HUES6 (cell line): Measurements from ENCODE around the gene RSRC1.
"Not testable (repeated sequence)": the region's sequence is repeated elsewhere in the genome, so short reads cannot be mapped to it uniquely, and the experiment has no call there.

Experiments
- H3K27ac ChIP-seq: 2 replicates; pipeline ENCODE4 v1.7.0; 2013; ENCODE audit warnings: low read depth, mild to moderate bottlenecking, low read length, inconsistent platforms
- H3K27me3 ChIP-seq: 2 replicates; pipeline ENCODE4 v1.6.1; 2013; ENCODE audit warnings: low read length; ENCODE audit not compliant: control insufficient read depth, insufficient read depth
- H3K36me3 ChIP-seq: 2 replicates; pipeline ENCODE4 v1.6.1; 2013; ENCODE audit warnings: low read length; ENCODE audit not compliant: control insufficient read depth, insufficient read depth
- H3K4me1 ChIP-seq: 2 replicates; pipeline ENCODE4 v1.6.1; 2013; ENCODE audit warnings: low read length; ENCODE audit not compliant: control insufficient read depth, insufficient read depth
- H3K4me3 ChIP-seq: 2 replicates; pipeline ENCODE4 v1.5.1; 2013; ENCODE audit warnings: low read depth, low read length
- H3K9ac ChIP-seq: one replicate; pipeline ENCODE4 v1.6.1; 2013; ENCODE audit warnings: mild to moderate bottlenecking, low read length
- H3K9me3 ChIP-seq: 2 replicates; pipeline ENCODE4 v1.6.1; 2013; ENCODE audit warnings: low read depth, low read length; ENCODE audit not compliant: control insufficient read depth, insufficient read depth

The RSRC1 gene

GRCh38 chr3:158109804-158110657, at the start of gene RSRC1:
TSS of gene RSRC1 (plus strand) at chr3:158110089. CDS start at chr3:158122105, 12,016 bp downstream.
- peak within 1 kb of the TSS; percentile 86 for H3K4me3 ChIP-seq
- peak within 1 kb of the TSS; percentile 86 for H3K9ac ChIP-seq
- H3K27me3 ChIP-seq: peaks cover 47% of the 10 kb centered on the region
- H3K4me1 ChIP-seq: peaks cover 7% of the 10 kb centered on the region; the same call in 1 of the 2 replicates
- H3K27ac ChIP-seq: peak within 1 kb of the TSS; percentile 48; the same call in 1 of the 2 replicates
- no peaks in the 10 kb centered on the region for H3K36me3 ChIP-seq
- H3K9me3 ChIP-seq: no peaks in the 10 kb centered on the region

- H3K9ac ChIP-seq, H3K27ac ChIP-seq, H3K36me3 ChIP-seq, H3K4me3 ChIP-seq, H3K9me3 ChIP-seq, H3K4me1 ChIP-seq, H3K27me3 ChIP-seq: not testable (repeated sequence)
Measured at GRCh38 chr3:158065574-158065973, 44.3 kb upstream of the RSRC1 start.

- no peaks in the 10 kb centered on the region for H3K4me1 ChIP-seq
- no peak overlapping the region for H3K9ac ChIP-seq
- H3K27me3 ChIP-seq: no peaks in the 10 kb centered on the region
- no peak overlapping the region for H3K27ac ChIP-seq
- H3K36me3 ChIP-seq: no peaks in the 10 kb centered on the region
- H3K4me3 ChIP-seq: no peak overlapping the region
- H3K9me3 ChIP-seq: no peaks in the 10 kb centered on the region
Measured at GRCh38 chr3:158072790-158073189, 37.1 kb upstream of the RSRC1 start.

GRCh38 chr3:158074591-158074990, 35.3 kb upstream of the RSRC1 start:
- Histone ChIP-seq H3K9me3 (no peaks in the 10 kb centered on the region), H3K4me1 (no peaks in the 10 kb centered on the region), H3K4me3 (no peak overlapping the region), H3K27me3 (no peaks in the 10 kb centered on the region), H3K36me3 (no peaks in the 10 kb centered on the region), H3K27ac (no peak overlapping the region), H3K9ac (no peak overlapping the region)

GRCh38 chr3:158079599-158079998, 30.3 kb upstream of the RSRC1 start:
- H3K4me3 ChIP-seq: no peak overlapping the region
- no peaks in the 10 kb centered on the region for H3K9me3 ChIP-seq
- no peak overlapping the region for H3K9ac ChIP-seq
- no peak overlapping the region for H3K27ac ChIP-seq
- no peaks in the 10 kb centered on the region for H3K36me3 ChIP-seq
- H3K4me1 ChIP-seq: no peaks in the 10 kb centered on the region
- no peaks in the 10 kb centered on the region for H3K27me3 ChIP-seq

- H3K36me3 ChIP-seq: no peaks in the 10 kb centered on the region
Measured at GRCh38 chr3:158084651-158085050, 25.2 kb upstream of the RSRC1 start.

GRCh38 chr3:158085358-158085757, 24.5 kb upstream of the RSRC1 start:
- H3K9ac ChIP-seq: no peak overlapping the region
- H3K27ac ChIP-seq: no peak overlapping the region
- no peaks in the 10 kb centered on the region for H3K4me1 ChIP-seq
- peaks cover 16% of the 10 kb centered on the region for H3K27me3 ChIP-seq
- no peaks in the 10 kb centered on the region for H3K9me3 ChIP-seq
- no peaks in the 10 kb centered on the region for H3K36me3 ChIP-seq
- H3K4me3 ChIP-seq: no peak overlapping the region

More at GRCh38 chr3:158084651-158085050, 25.2 kb upstream of the RSRC1 start:
- no peak overlapping the region for H3K27ac ChIP-seq
- no peak overlapping the region for H3K4me3 ChIP-seq
- no peaks in the 10 kb centered on the region for H3K9me3 ChIP-seq
- no peak overlapping the region for H3K9ac ChIP-seq
- H3K27me3 ChIP-seq: peaks cover 11% of the 10 kb centered on the region
- no peaks in the 10 kb centered on the region for H3K4me1 ChIP-seq

- Histone ChIP-seq H3K9me3 (no peaks in the 10 kb centered on the region), H3K9ac (no peak overlapping the region), H3K27ac (no peak overlapping the region), H3K4me1 (no peaks in the 10 kb centered on the region), H3K36me3 (no peaks in the 10 kb centered on the region), H3K4me3 (no peak overlapping the region), H3K27me3 (peaks cover 16% of the 10 kb centered on the region)
Measured at GRCh38 chr3:158085931-158086330, 24.0 kb upstream of the RSRC1 start.

GRCh38 chr3:158086361-158086760, 23.5 kb upstream of the RSRC1 start:
- H3K9ac ChIP-seq: no peak overlapping the region

GRCh38 chr3:158086776-158087175, 23.1 kb upstream of the RSRC1 start:
- Histone ChIP-seq H3K36me3 (no peaks in the 10 kb centered on the region), H3K27me3 (peaks cover 19% of the 10 kb centered on the region), H3K9ac (no peak overlapping the region), H3K4me1 (no peaks in the 10 kb centered on the region), H3K4me3 (no peak overlapping the region), H3K9me3 (no peaks in the 10 kb centered on the region), H3K27ac (no peak overlapping the region)

More at GRCh38 chr3:158086361-158086760, 23.5 kb upstream of the RSRC1 start:
- Histone ChIP-seq H3K36me3 (no peaks in the 10 kb centered on the region), H3K27me3 (peaks cover 16% of the 10 kb centered on the region), H3K4me3 (no peak overlapping the region), H3K9me3 (no peaks in the 10 kb centered on the region), H3K4me1 (no peaks in the 10 kb centered on the region), H3K27ac (no peak overlapping the region)

- H3K27me3 ChIP-seq: peaks cover 66% of the 10 kb centered on the region
- H3K9ac ChIP-seq: no peak overlapping the region
- H3K27ac ChIP-seq: no peak overlapping the region
- H3K9me3 ChIP-seq: no peaks in the 10 kb centered on the region
- H3K36me3 ChIP-seq: no peaks in the 10 kb centered on the region
- H3K4me3 ChIP-seq: no peak overlapping the region
- H3K4me1 ChIP-seq: peaks cover 7% of the 10 kb centered on the region
Measured at GRCh38 chr3:158091531-158091930, 18.4 kb upstream of the RSRC1 start.
